ENCODE results near the gene PRSS21.

The PRSS21 gene

DNA sequence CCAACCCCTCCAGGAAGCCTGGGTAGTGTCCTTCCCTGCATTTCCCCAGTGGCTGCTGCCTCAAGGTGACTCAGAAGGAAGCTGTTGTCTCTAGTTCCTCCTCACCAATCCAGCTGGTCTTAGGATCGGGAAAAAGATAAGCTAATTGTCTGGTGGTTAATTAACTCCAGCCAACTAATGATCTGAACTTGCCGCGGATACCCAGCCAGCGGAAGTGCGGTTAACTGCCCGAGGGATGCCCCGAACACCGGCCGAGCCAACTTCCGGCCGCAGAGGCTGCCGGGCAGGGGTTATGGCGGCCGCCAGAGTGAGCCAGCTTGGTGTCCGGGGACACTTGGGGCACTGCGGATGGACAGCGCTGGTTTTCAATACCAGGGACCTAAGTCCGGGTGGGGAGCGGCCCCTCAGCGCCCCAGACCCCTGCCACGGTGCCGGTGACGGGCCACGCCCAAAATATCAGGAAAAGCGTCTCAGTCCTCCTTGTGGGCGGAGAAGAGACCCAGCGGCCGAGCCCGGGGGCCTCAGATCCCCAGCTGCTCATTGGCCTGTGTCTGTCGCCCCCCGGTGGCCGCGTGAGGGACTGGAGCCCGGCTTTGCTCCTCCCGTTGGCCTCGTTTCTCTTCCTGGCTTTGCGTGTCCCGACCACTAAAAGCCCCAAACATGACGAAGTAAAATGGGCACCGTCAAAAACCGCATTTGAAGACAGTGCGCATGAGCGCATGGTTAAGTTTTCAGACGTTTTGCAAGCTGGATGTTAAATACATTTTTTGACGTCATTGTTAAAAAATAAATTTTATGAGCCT lies 51.2 kb downstream of the PRSS21 start (continued):
- TF ChIP-seq, protein P1, sequence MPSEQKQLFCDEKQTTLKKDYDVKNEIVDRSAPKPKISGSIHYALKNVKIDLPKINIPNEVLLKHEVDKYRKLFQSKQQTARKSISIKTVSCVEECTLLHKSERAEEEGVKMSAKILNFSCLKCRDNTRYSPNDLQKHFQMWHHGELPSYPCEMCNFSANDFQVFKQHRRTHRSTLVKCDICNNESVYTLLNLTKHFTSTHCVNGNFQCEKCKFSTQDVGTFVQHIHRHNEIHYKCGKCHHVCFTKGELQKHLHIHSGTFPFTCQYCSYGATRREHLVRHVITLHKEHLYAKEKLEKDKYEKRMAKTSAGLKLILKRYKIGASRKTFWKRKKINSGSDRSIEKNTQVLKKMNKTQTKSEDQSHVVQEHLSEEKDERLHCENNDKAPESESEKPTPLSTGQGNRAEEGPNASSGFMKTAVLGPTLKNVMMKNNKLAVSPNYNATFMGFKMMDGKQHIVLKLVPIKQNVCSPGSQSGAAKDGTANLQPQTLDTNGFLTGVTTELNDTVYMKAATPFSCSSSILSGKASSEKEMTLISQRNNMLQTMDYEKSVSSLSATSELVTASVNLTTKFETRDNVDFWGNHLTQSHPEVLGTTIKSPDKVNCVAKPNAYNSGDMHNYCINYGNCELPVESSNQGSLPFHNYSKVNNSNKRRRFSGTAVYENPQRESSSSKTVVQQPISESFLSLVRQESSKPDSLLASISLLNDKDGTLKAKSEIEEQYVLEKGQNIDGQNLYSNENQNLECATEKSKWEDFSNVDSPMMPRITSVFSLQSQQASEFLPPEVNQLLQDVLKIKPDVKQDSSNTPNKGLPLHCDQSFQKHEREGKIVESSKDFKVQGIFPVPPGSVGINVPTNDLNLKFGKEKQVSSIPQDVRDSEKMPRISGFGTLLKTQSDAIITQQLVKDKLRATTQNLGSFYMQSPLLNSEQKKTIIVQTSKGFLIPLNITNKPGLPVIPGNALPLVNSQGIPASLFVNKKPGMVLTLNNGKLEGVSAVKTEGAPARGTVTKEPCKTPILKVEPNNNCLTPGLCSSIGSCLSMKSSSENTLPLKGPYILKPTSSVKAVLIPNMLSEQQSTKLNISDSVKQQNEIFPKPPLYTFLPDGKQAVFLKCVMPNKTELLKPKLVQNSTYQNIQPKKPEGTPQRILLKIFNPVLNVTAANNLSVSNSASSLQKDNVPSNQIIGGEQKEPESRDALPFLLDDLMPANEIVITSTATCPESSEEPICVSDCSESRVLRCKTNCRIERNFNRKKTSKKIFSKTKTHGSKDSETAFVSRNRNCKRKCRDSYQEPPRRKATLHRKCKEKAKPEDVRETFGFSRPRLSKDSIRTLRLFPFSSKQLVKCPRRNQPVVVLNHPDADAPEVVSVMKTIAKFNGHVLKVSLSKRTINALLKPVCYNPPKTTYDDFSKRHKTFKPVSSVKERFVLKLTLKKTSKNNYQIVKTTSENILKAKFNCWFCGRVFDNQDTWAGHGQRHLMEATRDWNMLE (tag by site-specific recombination; conservative IDR thresholded peaks at IDR 0.05; ENCODE audit: low read depth) = peak; percentile 97
- peak; percentile 50; the same call in 1 of the 2 replicates for TF ChIP-seq ZBTB48 (tag by site-specific recombination; IDR thresholded peaks at IDR 0.05)
- TF ChIP-seq, protein P2, sequence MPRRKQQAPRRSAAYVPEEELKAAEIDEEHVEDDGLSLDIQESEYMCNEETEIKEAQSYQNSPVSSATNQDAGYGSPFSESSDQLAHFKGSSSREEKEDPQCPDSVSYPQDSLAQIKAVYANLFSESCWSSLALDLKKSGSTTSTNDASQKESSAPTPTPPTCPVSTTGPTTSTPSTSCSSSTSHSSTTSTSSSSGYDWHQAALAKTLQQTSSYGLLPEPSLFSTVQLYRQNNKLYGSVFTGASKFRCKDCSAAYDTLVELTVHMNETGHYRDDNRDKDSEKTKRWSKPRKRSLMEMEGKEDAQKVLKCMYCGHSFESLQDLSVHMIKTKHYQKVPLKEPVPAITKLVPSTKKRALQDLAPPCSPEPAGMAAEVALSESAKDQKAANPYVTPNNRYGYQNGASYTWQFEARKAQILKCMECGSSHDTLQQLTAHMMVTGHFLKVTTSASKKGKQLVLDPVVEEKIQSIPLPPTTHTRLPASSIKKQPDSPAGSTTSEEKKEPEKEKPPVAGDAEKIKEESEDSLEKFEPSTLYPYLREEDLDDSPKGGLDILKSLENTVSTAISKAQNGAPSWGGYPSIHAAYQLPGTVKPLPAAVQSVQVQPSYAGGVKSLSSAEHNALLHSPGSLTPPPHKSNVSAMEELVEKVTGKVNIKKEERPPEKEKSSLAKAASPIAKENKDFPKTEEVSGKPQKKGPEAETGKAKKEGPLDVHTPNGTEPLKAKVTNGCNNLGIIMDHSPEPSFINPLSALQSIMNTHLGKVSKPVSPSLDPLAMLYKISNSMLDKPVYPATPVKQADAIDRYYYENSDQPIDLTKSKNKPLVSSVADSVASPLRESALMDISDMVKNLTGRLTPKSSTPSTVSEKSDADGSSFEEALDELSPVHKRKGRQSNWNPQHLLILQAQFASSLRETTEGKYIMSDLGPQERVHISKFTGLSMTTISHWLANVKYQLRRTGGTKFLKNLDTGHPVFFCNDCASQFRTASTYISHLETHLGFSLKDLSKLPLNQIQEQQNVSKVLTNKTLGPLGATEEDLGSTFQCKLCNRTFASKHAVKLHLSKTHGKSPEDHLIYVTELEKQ (tag by site-specific recombination; IDR thresholded peaks at IDR 0.05; ENCODE audit: borderline replicate concordance) = no peak
- peak; percentile 83 for TF ChIP-seq ZNF2 (tag by site-specific recombination; IDR thresholded peaks at IDR 0.05)
- TF ChIP-seq ZNF776 (tag by site-specific recombination; IDR thresholded peaks at IDR 0.05; ENCODE audit: borderline replicate concordance) = no peak
- TF ChIP-seq ZNF391 (tag by site-specific recombination; IDR thresholded peaks at IDR 0.05; ENCODE audit: borderline replicate concordance, low read depth) = peak; percentile 66; the same call in 1 of the 2 replicates
- no peak for TF ChIP-seq SETDB1 (IDR thresholded peaks at IDR 0.05; ENCODE audit: insufficient read length, low read length)
- TF ChIP-seq ZBTB20 (tag by site-specific recombination; IDR thresholded peaks at IDR 0.05) = no peak; the same call in 1 of the 2 replicates
- TF ChIP-seq ZNF114 (tag by site-specific recombination; IDR thresholded peaks at IDR 0.05) = no peak
- peak; percentile 68; the same call in 1 of the 2 replicates for TF ChIP-seq ZNF324 (tag by site-specific recombination; IDR thresholded peaks at IDR 0.05)
- TF ChIP-seq, protein P3, sequence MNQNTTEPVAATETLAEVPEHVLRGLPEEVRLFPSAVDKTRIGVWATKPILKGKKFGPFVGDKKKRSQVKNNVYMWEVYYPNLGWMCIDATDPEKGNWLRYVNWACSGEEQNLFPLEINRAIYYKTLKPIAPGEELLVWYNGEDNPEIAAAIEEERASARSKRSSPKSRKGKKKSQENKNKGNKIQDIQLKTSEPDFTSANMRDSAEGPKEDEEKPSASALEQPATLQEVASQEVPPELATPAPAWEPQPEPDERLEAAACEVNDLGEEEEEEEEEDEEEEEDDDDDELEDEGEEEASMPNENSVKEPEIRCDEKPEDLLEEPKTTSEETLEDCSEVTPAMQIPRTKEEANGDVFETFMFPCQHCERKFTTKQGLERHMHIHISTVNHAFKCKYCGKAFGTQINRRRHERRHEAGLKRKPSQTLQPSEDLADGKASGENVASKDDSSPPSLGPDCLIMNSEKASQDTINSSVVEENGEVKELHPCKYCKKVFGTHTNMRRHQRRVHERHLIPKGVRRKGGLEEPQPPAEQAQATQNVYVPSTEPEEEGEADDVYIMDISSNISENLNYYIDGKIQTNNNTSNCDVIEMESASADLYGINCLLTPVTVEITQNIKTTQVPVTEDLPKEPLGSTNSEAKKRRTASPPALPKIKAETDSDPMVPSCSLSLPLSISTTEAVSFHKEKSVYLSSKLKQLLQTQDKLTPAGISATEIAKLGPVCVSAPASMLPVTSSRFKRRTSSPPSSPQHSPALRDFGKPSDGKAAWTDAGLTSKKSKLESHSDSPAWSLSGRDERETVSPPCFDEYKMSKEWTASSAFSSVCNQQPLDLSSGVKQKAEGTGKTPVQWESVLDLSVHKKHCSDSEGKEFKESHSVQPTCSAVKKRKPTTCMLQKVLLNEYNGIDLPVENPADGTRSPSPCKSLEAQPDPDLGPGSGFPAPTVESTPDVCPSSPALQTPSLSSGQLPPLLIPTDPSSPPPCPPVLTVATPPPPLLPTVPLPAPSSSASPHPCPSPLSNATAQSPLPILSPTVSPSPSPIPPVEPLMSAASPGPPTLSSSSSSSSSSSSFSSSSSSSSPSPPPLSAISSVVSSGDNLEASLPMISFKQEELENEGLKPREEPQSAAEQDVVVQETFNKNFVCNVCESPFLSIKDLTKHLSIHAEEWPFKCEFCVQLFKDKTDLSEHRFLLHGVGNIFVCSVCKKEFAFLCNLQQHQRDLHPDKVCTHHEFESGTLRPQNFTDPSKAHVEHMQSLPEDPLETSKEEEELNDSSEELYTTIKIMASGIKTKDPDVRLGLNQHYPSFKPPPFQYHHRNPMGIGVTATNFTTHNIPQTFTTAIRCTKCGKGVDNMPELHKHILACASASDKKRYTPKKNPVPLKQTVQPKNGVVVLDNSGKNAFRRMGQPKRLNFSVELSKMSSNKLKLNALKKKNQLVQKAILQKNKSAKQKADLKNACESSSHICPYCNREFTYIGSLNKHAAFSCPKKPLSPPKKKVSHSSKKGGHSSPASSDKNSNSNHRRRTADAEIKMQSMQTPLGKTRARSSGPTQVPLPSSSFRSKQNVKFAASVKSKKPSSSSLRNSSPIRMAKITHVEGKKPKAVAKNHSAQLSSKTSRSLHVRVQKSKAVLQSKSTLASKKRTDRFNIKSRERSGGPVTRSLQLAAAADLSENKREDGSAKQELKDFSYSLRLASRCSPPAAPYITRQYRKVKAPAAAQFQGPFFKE (tag by site-specific recombination; IDR thresholded peaks at IDR 0.05; ENCODE audit: borderline replicate concordance) = no peak
- TF ChIP-seq GLIS1 (tag by site-specific recombination; IDR thresholded peaks at IDR 0.05) = peak; percentile 41; the same call in 1 of the 2 replicates
- TF ChIP-seq ZNF555 (tag by site-specific recombination; conservative IDR thresholded peaks at IDR 0.05) = no peak
- no peak for TF ChIP-seq ZBTB1 (tag by site-specific recombination; IDR thresholded peaks at IDR 0.05)
- TF ChIP-seq, protein P4, sequence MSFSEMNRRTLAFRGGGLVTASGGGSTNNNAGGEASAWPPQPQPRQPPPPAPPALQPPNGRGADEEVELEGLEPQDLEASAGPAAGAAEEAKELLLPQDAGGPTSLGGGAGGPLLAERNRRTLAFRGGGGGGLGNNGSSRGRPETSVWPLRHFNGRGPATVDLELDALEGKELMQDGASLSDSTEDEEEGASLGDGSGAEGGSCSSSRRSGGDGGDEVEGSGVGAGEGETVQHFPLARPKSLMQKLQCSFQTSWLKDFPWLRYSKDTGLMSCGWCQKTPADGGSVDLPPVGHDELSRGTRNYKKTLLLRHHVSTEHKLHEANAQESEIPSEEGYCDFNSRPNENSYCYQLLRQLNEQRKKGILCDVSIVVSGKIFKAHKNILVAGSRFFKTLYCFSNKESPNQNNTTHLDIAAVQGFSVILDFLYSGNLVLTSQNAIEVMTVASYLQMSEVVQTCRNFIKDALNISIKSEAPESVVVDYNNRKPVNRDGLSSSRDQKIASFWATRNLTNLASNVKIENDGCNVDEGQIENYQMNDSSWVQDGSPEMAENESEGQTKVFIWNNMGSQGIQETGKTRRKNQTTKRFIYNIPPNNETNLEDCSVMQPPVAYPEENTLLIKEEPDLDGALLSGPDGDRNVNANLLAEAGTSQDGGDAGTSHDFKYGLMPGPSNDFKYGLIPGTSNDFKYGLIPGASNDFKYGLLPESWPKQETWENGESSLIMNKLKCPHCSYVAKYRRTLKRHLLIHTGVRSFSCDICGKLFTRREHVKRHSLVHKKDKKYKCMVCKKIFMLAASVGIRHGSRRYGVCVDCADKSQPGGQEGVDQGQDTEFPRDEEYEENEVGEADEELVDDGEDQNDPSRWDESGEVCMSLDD (tag by site-specific recombination; IDR thresholded peaks at IDR 0.05) = peak; percentile 41; the same call in 1 of the 2 replicates
- TF ChIP-seq ZNF239 (tag by site-specific recombination; IDR thresholded peaks at IDR 0.05) = no peak
- TF ChIP-seq MEIS1 (CRISPR knock-in tag; IDR thresholded peaks at IDR 0.05; ENCODE audit: borderline replicate concordance) = no peak
- TF ChIP-seq HOXC10 (CRISPR knock-in tag; IDR thresholded peaks at IDR 0.05) = no peak
- TF ChIP-seq, protein P5, sequence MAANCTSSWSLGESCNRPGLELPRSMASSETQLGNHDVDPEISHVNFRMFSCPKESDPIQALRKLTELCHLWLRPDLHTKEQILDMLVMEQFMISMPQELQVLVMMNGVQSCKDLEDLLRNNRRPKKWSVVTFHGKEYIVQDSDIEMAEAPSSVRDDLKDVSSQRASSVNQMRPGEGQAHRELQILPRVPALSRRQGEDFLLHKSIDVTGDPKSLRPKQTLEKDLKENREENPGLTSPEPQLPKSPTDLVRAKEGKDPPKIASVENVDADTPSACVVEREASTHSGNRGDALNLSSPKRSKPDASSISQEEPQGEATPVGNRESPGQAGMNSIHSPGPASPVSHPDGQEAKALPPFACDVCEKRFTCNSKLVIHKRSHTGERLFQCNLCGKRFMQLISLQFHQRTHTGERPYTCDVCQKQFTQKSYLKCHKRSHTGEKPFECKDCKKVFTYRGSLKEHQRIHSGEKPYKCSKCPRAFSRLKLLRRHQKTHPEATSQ (tag by site-specific recombination; IDR thresholded peaks at IDR 0.05) = peak; percentile 91; the same call in 1 of the 2 replicates
